Loucy (cell line): Measurements from ENCODE around the gene PTTG1IP.
"Not testable (repeated sequence)": the region's sequence is repeated elsewhere in the genome, so short reads cannot be mapped to it uniquely, and the experiment has no call there.

Experiments
- H2AFZ ChIP-seq: fragments of 200-600 bp; sonication (generic); 2 replicates; pipeline ENCODE4 v1.6.0; 2016; ENCODE audit warnings: antibody characterized with exemption, mild to moderate bottlenecking, low read length, moderate library complexity
- H3F3A ChIP-seq: fragments of 200-600 bp; 2 replicates; pipeline ENCODE4 v1.6.0; 2016; ENCODE audit warnings: antibody characterized with exemption, low read depth, mild to moderate bottlenecking
- H3K27me3 ChIP-seq: fragments of 200-600 bp; sonication (generic); 2 replicates; pipeline ENCODE4 v1.6.1; 2014; ENCODE audit warnings: low read length, mild to moderate bottlenecking; ENCODE audit not compliant: insufficient read depth, poor library complexity, severe bottlenecking
- H3K36me3 ChIP-seq: fragments of 200-600 bp; sonication (generic); 2 replicates; pipeline ENCODE4 v1.6.1; 2016; ENCODE audit warnings: low read length; ENCODE audit not compliant: insufficient read depth
- H3K4me1 ChIP-seq: fragments of 200-600 bp; sonication (generic); 2 replicates; pipeline ENCODE4 v1.5.1; 2014; ENCODE audit warnings: low read length, mild to moderate bottlenecking; ENCODE audit not compliant: insufficient read depth, poor library complexity, severe bottlenecking
- H3K4me2 ChIP-seq: fragments of 200-600 bp; sonication (generic); 2 replicates; pipeline ENCODE4 v1.6.0; 2014; ENCODE audit warnings: antibody characterized with exemption, low read length, low read depth, mild to moderate bottlenecking; ENCODE audit not compliant: poor library complexity, severe bottlenecking
- H3K4me3 ChIP-seq: fragments of 200-600 bp; sonication (generic); 2 replicates; pipeline ENCODE4 v1.5.1; 2014; ENCODE audit warnings: low read length, mild to moderate bottlenecking, mixed read lengths; ENCODE audit not compliant: poor library complexity, severe bottlenecking
- H3K79me2 ChIP-seq: fragments of 200-600 bp; sonication (generic); 2 replicates; pipeline ENCODE4 v1.6.1; 2014; ENCODE audit warnings: low read length; ENCODE audit not compliant: insufficient read depth
- H3K9ac ChIP-seq: fragments of 200-600 bp; sonication (generic); 2 replicates; pipeline ENCODE4 v1.6.0; 2014; ENCODE audit warnings: mild to moderate bottlenecking, low read depth, low read length, moderate library complexity; ENCODE audit not compliant: poor library complexity, severe bottlenecking
- H3K9me2 ChIP-seq: fragments of 200-600 bp; sonication (generic); replicated peaks from 2 replicates; pipeline ENCODE4 v1.6.1; 2016; ENCODE audit warnings: low read depth, low read length, mixed read lengths
- H3K9me3 ChIP-seq: fragments of 200-600 bp; sonication (generic); 2 replicates; pipeline ENCODE4 v1.6.1; 2014; ENCODE audit warnings: mild to moderate bottlenecking, antibody characterized with exemption, low read length, low read depth; ENCODE audit not compliant: insufficient read depth
- H4K20me1 ChIP-seq: fragments of 200-600 bp; sonication (generic); 2 replicates; pipeline ENCODE4 v1.6.0; 2014; ENCODE audit warnings: antibody characterized with exemption, low read length, mild to moderate bottlenecking; ENCODE audit not compliant: insufficient read depth, poor library complexity, severe bottlenecking
- EZH2phosphoT487 ChIP-seq: fragments of 200-600 bp; IDR thresholded peaks from 2 replicates; pipeline ENCODE4 v1.6.1; 2018; ENCODE audit warnings: antibody characterized with exemption, mild to moderate bottlenecking, moderate library complexity, borderline replicate concordance
- TF ChIP-seq, protein P1 (sequence below): fragments of 200-600 bp; sonication (generic); conservative IDR thresholded peaks from 2 replicates; pipeline ENCODE4 v1.5.1; 2014; ENCODE audit warnings: mild to moderate bottlenecking, antibody characterized with exemption, low read length

The PTTG1IP gene

GRCh38 chr21:44834951-44835646 is 38.4 kb downstream of the PTTG1IP start:
- Histone ChIP-seq H3K4me1 (no peaks in the 10 kb centered on the region), H2AFZ (no peak overlapping the region), H3K27me3 (no peaks in the 10 kb centered on the region), H4K20me1 (no peaks in the 10 kb centered on the region), H3F3A (no peaks in the 10 kb centered on the region), H3K9me2 (no peaks in the 10 kb centered on the region), H3K4me3 (no peak overlapping the region), H3K9me3 (no peaks in the 10 kb centered on the region), H3K4me2 (no peak overlapping the region), H3K36me3 (no peaks in the 10 kb centered on the region), H3K9ac (no peak overlapping the region), H3K79me2 (no peaks in the 10 kb centered on the region)
- TF ChIP-seq, protein P1, sequence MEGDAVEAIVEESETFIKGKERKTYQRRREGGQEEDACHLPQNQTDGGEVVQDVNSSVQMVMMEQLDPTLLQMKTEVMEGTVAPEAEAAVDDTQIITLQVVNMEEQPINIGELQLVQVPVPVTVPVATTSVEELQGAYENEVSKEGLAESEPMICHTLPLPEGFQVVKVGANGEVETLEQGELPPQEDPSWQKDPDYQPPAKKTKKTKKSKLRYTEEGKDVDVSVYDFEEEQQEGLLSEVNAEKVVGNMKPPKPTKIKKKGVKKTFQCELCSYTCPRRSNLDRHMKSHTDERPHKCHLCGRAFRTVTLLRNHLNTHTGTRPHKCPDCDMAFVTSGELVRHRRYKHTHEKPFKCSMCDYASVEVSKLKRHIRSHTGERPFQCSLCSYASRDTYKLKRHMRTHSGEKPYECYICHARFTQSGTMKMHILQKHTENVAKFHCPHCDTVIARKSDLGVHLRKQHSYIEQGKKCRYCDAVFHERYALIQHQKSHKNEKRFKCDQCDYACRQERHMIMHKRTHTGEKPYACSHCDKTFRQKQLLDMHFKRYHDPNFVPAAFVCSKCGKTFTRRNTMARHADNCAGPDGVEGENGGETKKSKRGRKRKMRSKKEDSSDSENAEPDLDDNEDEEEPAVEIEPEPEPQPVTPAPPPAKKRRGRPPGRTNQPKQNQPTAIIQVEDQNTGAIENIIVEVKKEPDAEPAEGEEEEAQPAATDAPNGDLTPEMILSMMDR = no peak
- no peak for TF ChIP-seq EZH2phosphoT487

DNA sequence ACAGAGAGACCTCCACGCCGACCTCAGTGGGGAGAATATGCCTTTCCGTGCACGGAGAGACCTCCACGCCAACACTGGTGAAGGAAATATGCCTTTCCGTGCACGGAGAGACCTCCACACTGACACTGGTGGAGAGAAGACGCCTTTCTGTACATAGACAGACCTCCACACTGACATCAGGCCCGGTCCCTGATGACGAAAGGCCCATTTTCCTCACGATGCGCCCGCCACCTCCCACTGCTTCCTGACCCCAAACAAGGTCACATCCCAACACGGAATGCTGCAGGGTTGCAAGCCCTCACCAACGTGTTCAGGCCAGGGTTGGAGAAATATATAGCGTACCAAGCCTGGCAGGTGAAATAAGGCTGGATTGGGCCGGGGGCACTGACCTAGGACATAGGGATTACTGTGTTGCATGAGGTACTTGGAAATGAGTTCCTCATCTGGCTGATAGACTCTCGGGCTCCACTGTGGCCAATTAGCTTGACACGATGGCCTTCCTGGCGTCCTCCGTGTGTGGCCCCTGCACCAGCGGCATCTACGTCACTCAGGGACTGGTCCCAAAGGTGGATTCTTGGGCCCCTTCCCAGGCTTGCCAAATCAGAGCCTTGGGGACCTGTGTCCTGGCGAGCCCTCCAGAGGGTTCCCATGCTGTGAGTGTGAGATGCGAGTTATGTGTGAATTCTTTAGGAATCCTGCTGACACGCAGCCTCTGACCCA is 39.1 kb downstream of the PTTG1IP start:
- TF ChIP-seq EZH2phosphoT487 = no peak
- TF ChIP-seq, protein P1 = no peak
- Histone ChIP-seq H3K4me2 (no peak overlapping the region), H3K79me2 (no peaks in the 10 kb centered on the region), H3F3A (no peaks in the 10 kb centered on the region), H3K9ac (no peak overlapping the region), H3K9me2 (no peaks in the 10 kb centered on the region), H3K36me3 (no peaks in the 10 kb centered on the region), H3K4me3 (no peak overlapping the region), H3K27me3 (no peaks in the 10 kb centered on the region), H2AFZ (no peak overlapping the region), H4K20me1 (no peaks in the 10 kb centered on the region), H3K4me1 (no peaks in the 10 kb centered on the region), H3K9me3 (no peaks in the 10 kb centered on the region)

- Histone ChIP-seq H3K9ac (no peak overlapping the region), H3K9me3 (peaks cover 5% of the 10 kb centered on the region; the same call in 1 of the 2 replicates), H3K4me1 (no peaks in the 10 kb centered on the region), H3K36me3 (no peaks in the 10 kb centered on the region), H2AFZ (no peak overlapping the region), H3K4me2 (no peak overlapping the region), H3K27me3 (no peaks in the 10 kb centered on the region), H3K79me2 (no peaks in the 10 kb centered on the region), H4K20me1 (no peaks in the 10 kb centered on the region), H3F3A (no peaks in the 10 kb centered on the region), H3K9me2 (no peaks in the 10 kb centered on the region), H3K4me3 (no peak overlapping the region)
- TF ChIP-seq, protein P1 = no peak
- no peak for TF ChIP-seq EZH2phosphoT487
These were observed 39.8 kb downstream of the PTTG1IP start for GRCh38 chr21:44833663-44834062.

DNA sequence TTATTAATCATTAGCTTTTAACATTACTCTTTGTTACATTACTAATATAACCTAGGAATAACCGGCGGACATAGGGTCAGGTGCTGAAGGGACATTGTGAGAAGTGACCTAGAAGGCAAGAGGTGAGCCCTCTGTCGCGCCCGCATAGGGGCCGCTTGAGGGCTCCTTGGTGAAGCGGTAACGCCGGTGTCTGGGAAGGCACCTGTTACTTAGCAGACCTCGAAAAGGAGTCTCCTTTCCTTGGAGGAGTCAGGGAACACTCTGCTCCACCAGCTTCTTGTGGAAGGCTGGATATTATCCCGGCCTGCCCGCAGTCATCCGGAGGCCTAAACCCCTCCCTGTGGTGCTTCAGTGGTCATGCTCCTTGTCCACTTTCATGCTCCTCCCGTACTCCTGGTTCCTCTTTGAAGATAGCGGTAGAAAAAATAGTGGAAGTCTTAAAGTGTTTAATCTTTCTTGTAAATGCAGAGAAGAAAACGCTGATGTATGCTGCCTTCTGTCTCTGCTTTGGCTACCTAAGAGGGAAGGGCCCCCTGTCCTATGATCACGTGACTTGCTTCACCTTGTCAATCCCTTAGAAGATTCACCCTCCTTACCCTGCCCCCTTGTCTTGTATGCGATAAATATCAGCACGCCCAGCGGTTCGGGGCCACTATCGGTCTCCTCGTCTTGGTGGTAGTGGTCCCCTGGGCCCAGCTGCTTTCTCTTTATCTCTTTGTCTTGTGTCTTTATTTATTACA is 40.8 kb downstream of the PTTG1IP start:
- not testable (repeated sequence) for H3K79me2 ChIP-seq, H3K36me3 ChIP-seq, H3K9me3 ChIP-seq, H3K4me1 ChIP-seq, H3K4me2 ChIP-seq, H3K4me3 ChIP-seq, H3K27me3 ChIP-seq, H4K20me1 ChIP-seq, H2AFZ ChIP-seq, H3K9me2 ChIP-seq, H3F3A ChIP-seq, H3K9ac ChIP-seq
